Liver (tissue), 9 donors: Measurements from ENCODE around the gene TLCD5. TPM values are rescaled to one million over a fixed set of nuclear protein-coding genes. Genes with fewer than 3 reads are reported as not detected.

ENCODE experiments used
- DNase-seq: peaks from one replicate; pipeline ENCODE4 v3.0.0-alpha.2; 2017; ENCODE audit warnings: low spot score
- H3K27ac ChIP-seq, 2 donors: one replicate each; pipeline ENCODE4 v1.7.0; 2013; ENCODE audit warnings: inconsistent platforms in 2 of 2, low read length in 2 of 2, control low read depth in 1 of 2, low read depth in 1 of 2, mild to moderate bottlenecking in 1 of 2
- H3K27me3 ChIP-seq, 4 donors: one replicate each; pipeline versions ENCODE4 v1.6.1 to v1.7.0; 2013; ENCODE audit warnings: low read length in 3 of 4, inconsistent platforms in 1 of 4, mild to moderate bottlenecking in 1 of 4, moderate library complexity in 1 of 4; ENCODE audit not compliant: control insufficient read depth in 4 of 4, insufficient read depth in 4 of 4
- H3K36me3 ChIP-seq, 4 donors: one replicate each; pipeline versions ENCODE4 v1.6.1 to v1.7.0; 2013; ENCODE audit warnings: low read length in 3 of 4, mild to moderate bottlenecking in 3 of 4, low read depth in 1 of 4, moderate library complexity in 1 of 4; ENCODE audit not compliant: control insufficient read depth in 4 of 4, insufficient read depth in 3 of 4
- H3K4me1 ChIP-seq, 4 donors: one replicate each; pipeline versions ENCODE4 v1.6.1 to v1.7.0; 2013; ENCODE audit warnings: low read length in 3 of 4, mild to moderate bottlenecking in 3 of 4, moderate library complexity in 1 of 4; ENCODE audit not compliant: control insufficient read depth in 4 of 4, insufficient read depth in 4 of 4
- H3K4me3 ChIP-seq, 3 donors: one replicate each; pipeline versions ENCODE4 v1.6.1 to v1.7.0; 2013; ENCODE audit warnings: low read length in 3 of 3, control low read depth in 1 of 3, low read depth in 1 of 3, mild to moderate bottlenecking in 1 of 3
- H3K9ac ChIP-seq, 2 donors: one replicate each; pipeline ENCODE4 v1.7.0; 2013; ENCODE audit warnings: low read length in 2 of 2, mild to moderate bottlenecking in 2 of 2, moderate library complexity in 2 of 2, control low read depth in 1 of 2, low read depth in 1 of 2
- H3K9me3 ChIP-seq, 4 donors: one replicate each; pipeline versions ENCODE4 v1.6.1 to v1.7.0; 2013; ENCODE audit warnings: low read length in 3 of 4; ENCODE audit not compliant: control insufficient read depth in 4 of 4
- ATF3 ChIP-seq: IDR thresholded peaks from 2 replicates; pipeline ENCODE4 v1.6.1; 2016; ENCODE audit warnings: antibody characterized with exemption
- CTCF ChIP-seq: fragments of 150-350 bp; IDR thresholded peaks from 2 replicates; pipeline ENCODE4 v1.5.1; 2017; ENCODE audit warnings: improper control_type of control experiment, low read depth, low read length; ENCODE audit not compliant: missing input control
- EGR1 ChIP-seq, 2 donors: IDR thresholded peaks; 2 replicates each; pipeline ENCODE4 v1.6.1; 2016 to 2018; ENCODE audit warnings: antibody characterized with exemption in 2 of 2, low read depth in 2 of 2
- FOXA1 ChIP-seq: IDR thresholded peaks from 2 replicates; pipeline ENCODE4 v1.6.1; 2016; ENCODE audit warnings: antibody characterized with exemption
- FOXA2 ChIP-seq: IDR thresholded peaks from 2 replicates; pipeline ENCODE4 v1.6.1; 2016; ENCODE audit warnings: antibody characterized with exemption
- GABPA ChIP-seq, 2 donors: IDR thresholded peaks in 1 of 2; conservative IDR thresholded peaks in 1 of 2; 2 replicates each; pipeline ENCODE4 v1.6.1; 2016; ENCODE audit warnings: antibody characterized with exemption in 2 of 2, mild to moderate bottlenecking in 1 of 2, moderate library complexity in 1 of 2
- HNF4A ChIP-seq, 2 donors: conservative IDR thresholded peaks; 2 replicates each; pipeline ENCODE4 v1.6.1; 2016; ENCODE audit warnings: antibody characterized with exemption in 2 of 2, mild to moderate bottlenecking in 2 of 2
- HNF4G ChIP-seq: IDR thresholded peaks from 2 replicates; pipeline ENCODE4 v1.6.1; 2016; ENCODE audit warnings: antibody characterized with exemption
- JUND ChIP-seq, 2 donors: IDR thresholded peaks; 2 replicates each; pipeline ENCODE4 v1.6.1; 2016; ENCODE audit warnings: antibody characterized with exemption in 2 of 2
- MAX ChIP-seq: IDR thresholded peaks from 2 replicates; pipeline ENCODE4 v1.6.1; 2016; ENCODE audit warnings: antibody characterized with exemption
- NR2F2 ChIP-seq: IDR thresholded peaks from 2 replicates; pipeline ENCODE4 v1.6.1; 2016; ENCODE audit warnings: antibody characterized with exemption
- RAD21 ChIP-seq, 2 donors: IDR thresholded peaks; 2 replicates each; pipeline ENCODE4 v1.6.1; 2016; ENCODE audit warnings: antibody characterized with exemption in 2 of 2, mild to moderate bottlenecking in 2 of 2
- REST ChIP-seq: IDR thresholded peaks from 2 replicates; pipeline ENCODE4 v1.6.1; 2016; ENCODE audit warnings: antibody characterized with exemption, mild to moderate bottlenecking
- RXRA ChIP-seq, 2 donors: IDR thresholded peaks; 2 replicates each; pipeline ENCODE4 v1.6.1; 2017 to 2018; ENCODE audit warnings: antibody characterized with exemption in 2 of 2, mild to moderate bottlenecking in 1 of 2
- SP1 ChIP-seq: IDR thresholded peaks from 2 replicates; pipeline ENCODE4 v1.6.1; 2018; ENCODE audit warnings: antibody characterized with exemption, mild to moderate bottlenecking
- TAF1 ChIP-seq: conservative IDR thresholded peaks from 2 replicates; pipeline ENCODE4 v1.6.1; 2016; ENCODE audit warnings: antibody characterized with exemption, mild to moderate bottlenecking
- YY1 ChIP-seq: IDR thresholded peaks from 2 replicates; pipeline ENCODE4 v1.6.1; 2016; ENCODE audit warnings: antibody characterized with exemption, mild to moderate bottlenecking
- ZBTB33 ChIP-seq: IDR thresholded peaks from 2 replicates; pipeline ENCODE4 v1.6.1; 2016; ENCODE audit warnings: antibody characterized with exemption
- WGBS: extraction: QIAGEN DNeasy Blood & Tissue Kit; methylation state at CpG from one replicate; pipeline ENCODE4 v1.1.7; 2013; 5-methylcytosine and 5-hydroxymethylcytosine counted together
- polyA plus RNA-seq, 2 donors: library from polyadenylated mRNA; stranded (reverse) in 1 of 2; unstranded in 1 of 2; fragments of 200-250 nt in 1 of 2; fragments of >200 nt in 1 of 2; fragmentation: Nextera tagmentation in 1 of 2; extraction: Ambion mirVana in 1 of 2; gene quantifications; one replicate each; pipeline versions ENCODE4 v1.2.1 to v1.2.3, GENCODE V29; 2013 to 2015
- total RNA-seq, 2 donors: library from RNA; depleted of rRNA; stranded (reverse); fragments of >200 nt; gene quantifications; one replicate each; pipeline ENCODE4 v1.2.3, GENCODE V29; 2014
- donor health status: healthy.
- donor health status: healthy.
- donor health status: healthy.
- donor health status: healthy.
- donor health status: healthy.

The TLCD5 gene
- total and polyA plus RNA-seq, 4 donors: 0.31 to 1.2 (median 0.68) TPM

GRCh38 chr11:120326845-120327281 lies 1.8 kb downstream of the TLCD5 start:
- Histone ChIP-seq H3K4me3 (no peak overlapping the region), H3K27me3 (peaks cover 0 to 3% (median 1%) of the 10 kb centered on the region in 4 donors), H3K4me1 (peaks cover 0 to 13% (median 10%) of the 10 kb centered on the region in 4 donors), H3K27ac (no peak overlapping the region), H3K9me3 (no peaks in the 10 kb centered on the region), H3K36me3 (no peaks in the 10 kb centered on the region), H3K9ac (no peak overlapping the region)
- WGBS: 58% methylated on average over 4 of the region's 4 CpGs
- TF ChIP-seq ZBTB33 (no peak), HNF4A (conservative IDR thresholded peaks at IDR 0.05) (no peak), SP1 (no peak), FOXA1 (no peak), MAX (no peak), TAF1 (no peak), HNF4G (no peak), JUND (IDR thresholded peaks at IDR 0.05) (no peak), REST (no peak), YY1 (no peak)
- no peak for DNase-seq

- Histone ChIP-seq H3K4me3 (no peak overlapping the region), H3K36me3 (no peaks in the 10 kb centered on the region), H3K27me3 (peaks cover 0 to 3% (median 1%) of the 10 kb centered on the region in 4 donors), H3K9me3 (no peaks in the 10 kb centered on the region), H3K9ac (no peak overlapping the region), H3K27ac (no peak overlapping the region), H3K4me1 (peaks cover 0 to 13% (median 10%) of the 10 kb centered on the region in 4 donors)
- WGBS: 90% methylated on average over 4 of the region's 4 CpGs
- no peak for DNase-seq
- TF ChIP-seq ATF3 (no peak), YY1 (no peak), RXRA (IDR thresholded peaks at IDR 0.05) (no peak), HNF4A (conservative IDR thresholded peaks at IDR 0.05) (no peak), RAD21 (IDR thresholded peaks at IDR 0.05) (no peak), REST (no peak), NR2F2 (no peak), JUND (IDR thresholded peaks at IDR 0.05) (no peak), GABPA (IDR thresholded peaks at IDR 0.05 in 1 of 2, conservative IDR thresholded peaks at IDR 0.05 in 1 of 2) (no peak), SP1 (no peak), TAF1 (no peak), EGR1 (IDR thresholded peaks at IDR 0.05; ENCODE audit: low read depth in 2 of 2) (no peak), FOXA2 (no peak), HNF4G (no peak), FOXA1 (no peak), CTCF (no peak), ZBTB33 (no peak), MAX (no peak)
These were observed 2.2 kb downstream of the TLCD5 start for GRCh38 chr11:120327311-120327710.
